ENCODE results near the gene NRG3. TPM values are rescaled to one million over a fixed set of nuclear protein-coding genes. Genes with fewer than 3 reads are reported as not detected.
A peak's percentile ranks its signal among the peaks of the same experiment; 100 is the strongest.

NRG3 gene
- total and polyA plus RNA-seq, 2 of the 8 experiments (the other 6 are each of a cell fraction or from before 2014, with no cell fraction given): 4.2 to 5.0 TPM

GRCh38 chr10:81877596-81877995, 2.6 kb downstream of the NRG3 start:
- no peak overlapping the region for H3K9ac ChIP-seq (replicated peaks in 1 of 4; ENCODE audit: extremely low read depth in 1 of 4, low read depth in 3 of 4, low read length in 3 of 4)
- peaks cover 1 to 21% (median 13%) of the 10 kb centered on the region in 4 experiments for H3K27me3 ChIP-seq (replicated peaks in 1 of 4; ENCODE audit: control insufficient read depth in 3 of 4, extremely low read depth in 1 of 4, insufficient read depth in 3 of 4, low read length in 3 of 4)
- no peak overlapping the region for H4K8ac ChIP-seq (ENCODE audit: extremely low read depth, insufficient read depth, low read length)
- no peak overlapping the region for H2AK5ac ChIP-seq (ENCODE audit: low read depth, low read length)
- H3K23ac ChIP-seq (ENCODE audit: insufficient read length): no peak overlapping the region
- ChIA-PET POLR2A (ENCODE audit: partially characterized antibody) (no interaction called here), CTCF (ENCODE audit: partially characterized antibody) (interaction anchor here (1.1 kb wide), 2 partner anchors 35 kb away, joined by 3 read pairs; no protein-coding TSS in a partner anchor)
- H3K23me2 ChIP-seq (ENCODE audit: low read depth, low read length): peaks cover 20% of the 10 kb centered on the region
- no peak overlapping the region for H2BK5ac ChIP-seq (ENCODE audit: low read depth, low read length)
- H4K91ac ChIP-seq (replicated peaks; ENCODE audit: insufficient read length, low read length): no peak overlapping the region
- H2BK20ac ChIP-seq (ENCODE audit: low read length): no peak overlapping the region
- H3K56ac ChIP-seq (replicated peaks; ENCODE audit: insufficient read length, low read depth, low read length): no peak overlapping the region
- no peak overlapping the region for H2BK12ac ChIP-seq (ENCODE audit: low read depth, low read length)
- H3K27ac ChIP-seq (ENCODE audit: low read depth, low read length): no peak overlapping the region
- H3K4ac ChIP-seq (replicated peaks; ENCODE audit: insufficient read length, low read depth, low read length): no peak overlapping the region
- no peak overlapping the region for H4K5ac ChIP-seq (ENCODE audit: insufficient read length, low read depth, low read length)
- H3K79me2 ChIP-seq (ENCODE audit: control insufficient read depth in 1 of 2, insufficient read depth in 2 of 2, low read length in 2 of 2): peaks cover 0 to 32% of the 10 kb centered on the region in 2 experiments; a peak in 2 of 4 replicates
- H3K4me1 ChIP-seq (replicated peaks in 1 of 4; ENCODE audit: control insufficient read depth in 3 of 4, insufficient read depth in 4 of 4, low read length in 3 of 4): peaks cover 6 to 9% (median 8%) of the 10 kb centered on the region in 4 experiments
- no peak overlapping the region for H3K14ac ChIP-seq (ENCODE audit: insufficient read length)
- H2BK120ac ChIP-seq (replicated peaks; ENCODE audit: low read depth, low read length): no peak overlapping the region
- no peaks in the 10 kb centered on the region for H3K79me1 ChIP-seq (ENCODE audit: low read depth, low read length)
- no peaks in the 10 kb centered on the region for H3K9me3 ChIP-seq (ENCODE audit: insufficient read depth in 2 of 2, low read depth in 1 of 2, low read length in 1 of 2)
- no peak for FAIRE-seq
- peak overlapping the region in 2 of 4 experiments; percentile 58 to 69; a peak in 3 of 8 replicates for H3K4me3 ChIP-seq (ENCODE audit: extremely low read depth in 1 of 4, insufficient read depth in 2 of 4, low read depth in 3 of 4, low read length in 4 of 4)
- 48% methylated on average over 2 of the region's 2 CpGs; no CpG with 5 or more reads in 1 of the 2 experiments for WGBS, 2 experiments (ENCODE audit: extremely low coverage in 1 of 2, insufficient coverage in 1 of 2, insufficient read length in 1 of 2, insufficient replicate concordance in 2 of 2, low coverage in 1 of 2, low lambda C conversion rate in 2 of 2, missing lambda C conversion rate in 1 of 2)
- DNase-seq (ENCODE audit: low read depth in 1 of 2, low spot score in 2 of 2): no peak
- no peak overlapping the region for H2AFZ ChIP-seq (ENCODE audit: low read length)
- no peak overlapping the region for H3K18ac ChIP-seq (ENCODE audit: extremely low read depth, low read length)
- no peak overlapping the region for H2BK15ac ChIP-seq (ENCODE audit: low read length)
- no peaks in the 10 kb centered on the region for H3K36me3 ChIP-seq (ENCODE audit: control insufficient read depth in 2 of 4, insufficient read depth in 4 of 4, low read length in 3 of 4)
- peaks cover 0 to 2% of the 10 kb centered on the region in 2 experiments for H4K20me1 ChIP-seq (replicated peaks in 1 of 2; ENCODE audit: control insufficient read depth in 1 of 2, insufficient read depth in 2 of 2, low read length in 2 of 2)
- peak overlapping the region; percentile 87 to 88 for H3K4me2 ChIP-seq (ENCODE audit: insufficient read depth in 1 of 2, low read depth in 2 of 2, low read length in 2 of 2)
- TF ChIP-seq, protein P1, sequence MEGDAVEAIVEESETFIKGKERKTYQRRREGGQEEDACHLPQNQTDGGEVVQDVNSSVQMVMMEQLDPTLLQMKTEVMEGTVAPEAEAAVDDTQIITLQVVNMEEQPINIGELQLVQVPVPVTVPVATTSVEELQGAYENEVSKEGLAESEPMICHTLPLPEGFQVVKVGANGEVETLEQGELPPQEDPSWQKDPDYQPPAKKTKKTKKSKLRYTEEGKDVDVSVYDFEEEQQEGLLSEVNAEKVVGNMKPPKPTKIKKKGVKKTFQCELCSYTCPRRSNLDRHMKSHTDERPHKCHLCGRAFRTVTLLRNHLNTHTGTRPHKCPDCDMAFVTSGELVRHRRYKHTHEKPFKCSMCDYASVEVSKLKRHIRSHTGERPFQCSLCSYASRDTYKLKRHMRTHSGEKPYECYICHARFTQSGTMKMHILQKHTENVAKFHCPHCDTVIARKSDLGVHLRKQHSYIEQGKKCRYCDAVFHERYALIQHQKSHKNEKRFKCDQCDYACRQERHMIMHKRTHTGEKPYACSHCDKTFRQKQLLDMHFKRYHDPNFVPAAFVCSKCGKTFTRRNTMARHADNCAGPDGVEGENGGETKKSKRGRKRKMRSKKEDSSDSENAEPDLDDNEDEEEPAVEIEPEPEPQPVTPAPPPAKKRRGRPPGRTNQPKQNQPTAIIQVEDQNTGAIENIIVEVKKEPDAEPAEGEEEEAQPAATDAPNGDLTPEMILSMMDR (IDR thresholded peaks at IDR 0.05; ENCODE audit: control extremely low read depth in 1 of 3, insufficient read depth in 1 of 3, low read depth in 1 of 3, low read length in 3 of 3): no peak
- TF ChIP-seq KDM5A (IDR thresholded peaks at IDR 0.05; ENCODE audit: low read length) (no peak), JUN (IDR thresholded peaks at IDR 0.05; ENCODE audit: low read depth, low read length) (no peak), POLR2A (IDR thresholded peaks at IDR 0.05; ENCODE audit: control extremely low read depth in 1 of 2, low read depth in 2 of 2, low read length in 2 of 2) (no peak), GTF2F1 (IDR thresholded peaks at IDR 0.05; ENCODE audit: borderline replicate concordance, low read depth, low read length) (no peak), FOSL1 (IDR thresholded peaks at IDR 0.05; ENCODE audit: insufficient read depth, low read depth, low read length) (no peak), BCL11A (IDR thresholded peaks at IDR 0.05; ENCODE audit: low read depth in 2 of 2, low read length in 2 of 2) (no peak), HDAC2 (IDR thresholded peaks at IDR 0.05; ENCODE audit: borderline replicate concordance in 1 of 2, low read depth in 2 of 2, low read length in 2 of 2) (no peak), RNF2 (IDR thresholded peaks at IDR 0.05; ENCODE audit: borderline replicate concordance, low read depth, low read length, missing control alignments, poor library complexity, severe bottlenecking) (no peak), RFX5 (IDR thresholded peaks at IDR 0.05; ENCODE audit: borderline replicate concordance, low read depth, low read length) (no peak), CREB1 (IDR thresholded peaks at IDR 0.05) (no peak)
